Astrocyte of the spinal cord (primary cell): ENCODE data around the gene PERP.
A peak's percentile ranks its signal among the peaks of the same experiment; 100 is the strongest.
"Not testable (repeated sequence)": the region's sequence is repeated elsewhere in the genome, so short reads cannot be mapped to it uniquely, and the experiment has no call there.

ENCODE experiments used
- DNase-seq: peaks from one replicate; pipeline ENCODE4 v3.0.0; 2011; ENCODE audit warnings: low read depth, low spot score
- H3K4me3 ChIP-seq: 2 replicates; pipeline ENCODE4 v1.5.1; 2011; ENCODE audit warnings: low read depth, mild to moderate bottlenecking, low read length, moderate library complexity
- CTCF ChIP-seq: IDR thresholded peaks from 2 replicates; pipeline ENCODE4 v1.5.1; 2012; ENCODE audit warnings: low read depth, mild to moderate bottlenecking, low read length, inconsistent platforms
- in situ Hi-C: cut with HindIII; loops from 2 replicates; pipeline ENCODE4 v1.10.0; 2017; ENCODE audit warnings: low sequenced_read_pairs

The PERP gene

GRCh38 chr6:138128096-138128495 is 20.9 kb upstream of the PERP start:
- DNase-seq, result no peak
- in situ Hi-C loops, result no loop called here
- TF ChIP-seq CTCF, result no peak
- no peak overlapping the region for H3K4me3 ChIP-seq

- H3K4me3 ChIP-seq, result no peak overlapping the region
- no peak for DNase-seq
- in situ Hi-C loops, result no loop called here
- TF ChIP-seq CTCF, result no peak
These were observed 16.9 kb upstream of the PERP start for GRCh38 chr6:138124096-138124495.

DNA sequence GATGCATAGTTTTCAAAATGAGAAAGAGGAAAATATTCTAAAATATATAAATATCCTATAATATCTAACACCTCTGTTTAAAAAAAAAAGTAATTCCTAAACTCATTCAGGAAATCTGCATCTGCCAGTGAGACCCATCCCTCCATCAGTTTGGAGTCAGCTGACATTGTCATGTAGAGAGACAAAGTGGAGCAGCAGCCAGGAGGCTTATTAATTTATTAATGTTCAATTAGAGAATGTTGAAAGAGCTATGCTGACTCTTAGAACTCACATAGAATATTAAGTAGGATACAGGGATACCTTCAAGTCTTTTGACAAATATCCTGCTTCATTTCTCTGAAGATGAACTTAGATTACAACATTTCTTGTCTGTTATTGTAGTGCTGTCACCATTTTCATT is 12.8 kb upstream of the PERP start:
- H3K4me3 ChIP-seq, result no peak overlapping the region
- in situ Hi-C loops, result no loop called here
- no peak for TF ChIP-seq CTCF
- no peak for DNase-seq

GRCh38 chr6:138119229-138119628 is 12.0 kb upstream of the PERP start:
- DNase-seq, in situ Hi-C loops: not testable (repeated sequence)

DNA sequence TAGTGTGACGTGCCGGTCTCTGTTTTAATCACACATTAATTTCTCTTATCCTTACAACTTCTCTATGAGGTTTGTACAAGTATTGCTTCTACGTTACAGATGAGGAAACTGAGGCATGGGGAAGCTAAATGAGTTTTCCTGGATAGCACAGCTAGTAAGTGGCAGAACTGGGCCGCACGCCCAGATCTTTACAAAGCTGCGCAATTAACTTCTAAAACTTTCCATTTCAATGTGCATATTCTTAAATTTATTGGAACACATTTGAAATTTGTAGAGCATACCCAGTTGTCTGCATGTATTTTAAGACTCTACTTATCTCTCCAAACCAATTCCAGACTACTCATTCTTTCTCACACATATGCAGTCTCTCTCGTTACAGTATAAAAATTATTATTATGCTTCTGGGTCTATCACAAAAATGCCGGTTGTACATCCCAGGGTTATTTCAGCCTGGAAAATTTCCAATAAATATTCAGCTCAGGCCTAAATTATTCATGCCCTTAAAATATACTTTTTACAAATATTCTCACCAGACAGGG is 10.2 kb upstream of the PERP start:
- in situ Hi-C loops, result no loop called here
- no peak overlapping the region for H3K4me3 ChIP-seq
- DNase-seq, result no peak
- TF ChIP-seq CTCF, result no peak

More at GRCh38 chr6:138119229-138119628, 12.0 kb upstream of the PERP start:
- not testable (repeated sequence) for H3K4me3 ChIP-seq

GRCh38 chr6:138116661-138116999 is 9.4 kb upstream of the PERP start:
- in situ Hi-C loops, result no loop called here
- no peak overlapping the region for H3K4me3 ChIP-seq
- TF ChIP-seq CTCF, result no peak
- no peak for DNase-seq

GRCh38 chr6:138115877-138116660 is 8.8 kb upstream of the PERP start:
- no peak overlapping the region for H3K4me3 ChIP-seq
- peak; percentile 46 for TF ChIP-seq CTCF
- in situ Hi-C loops, result no loop called here
- peak; percentile 71 for DNase-seq
